GM04503 (cell line): ENCODE results near the gene CDK2AP2.
"Not testable (repeated sequence)": the region's sequence is repeated elsewhere in the genome, so short reads cannot be mapped to it uniquely, and the experiment has no call there.

Experiments used
- DNase-seq: peaks from one replicate; pipeline ENCODE4 v3.0.0-alpha.2; 2012; ENCODE audit warnings: low read depth

CDK2AP2 gene

GRCh38 chr11:67489885-67490726, 17.9 kb downstream of the CDK2AP2 start:
- DNase-seq, result no peak

GRCh38 chr11:67489203-67489884, 18.6 kb downstream of the CDK2AP2 start:
- no peak for DNase-seq

- DNase-seq, result no peak
Observed at GRCh38 chr11:67486481-67487195, 21.3 kb downstream of the CDK2AP2 start.

GRCh38 chr11:67485873-67486361, 22.0 kb downstream of the CDK2AP2 start:
- not testable (repeated sequence) for DNase-seq

- no peak for DNase-seq
Observed at GRCh38 chr11:67484847-67485311, 23.1 kb downstream of the CDK2AP2 start.

GRCh38 chr11:67483831-67484665, 23.9 kb downstream of the CDK2AP2 start:
- no peak for DNase-seq

- peak; percentile 89 for DNase-seq
Observed at GRCh38 chr11:67482827-67483798, 24.8 kb downstream of the CDK2AP2 start, which contains the start of gene AIP. AIP (plus strand) TSS chr11:67483026; CDS start chr11:67483159, 133 bp downstream.

- DNase-seq, result no peak
Observed at GRCh38 chr11:67482275-67482826, 25.6 kb downstream of the CDK2AP2 start.

- not testable (repeated sequence) for DNase-seq
Observed at GRCh38 chr11:67477344-67478050, 30.5 kb downstream of the CDK2AP2 start.

GRCh38 chr11:67476692-67477091, 31.3 kb downstream of the CDK2AP2 start:
- not testable (repeated sequence) for DNase-seq

GRCh38 chr11:67472882-67473281, 35.1 kb downstream of the CDK2AP2 start:
- DNase-seq, result no peak

GRCh38 chr11:67470337-67471002, 37.5 kb downstream of the CDK2AP2 start:
- DNase-seq, result no peak

- DNase-seq, result no peak
Observed at GRCh38 chr11:67469508-67469811, 38.5 kb downstream of the CDK2AP2 start.

- DNase-seq, result peak; percentile 44
Observed at GRCh38 chr11:67468759-67469507, 39.0 kb downstream of the CDK2AP2 start, which contains the start of gene TMEM134. TMEM134 (minus strand) TSS chr11:67469251; CDS start chr11:67469192, 59 bp downstream.

GRCh38 chr11:67468456-67468758, 39.6 kb downstream of the CDK2AP2 start:
- no peak for DNase-seq

- no peak for DNase-seq
Observed at GRCh38 chr11:67468056-67468455, 39.9 kb downstream of the CDK2AP2 start.

- no peak for DNase-seq
Observed at GRCh38 chr11:67466962-67467771, 40.8 kb downstream of the CDK2AP2 start.
